OCI-LY7 (cell line): ENCODE results near the gene COL4A2.

Experiments used
- EZH2phosphoT487 ChIP-seq: fragments of 200-600 bp; sonication (generic); IDR thresholded peaks from 2 replicates; pipeline ENCODE4 v1.6.1; 2018; ENCODE audit warnings: low read depth, borderline replicate concordance, mild to moderate bottlenecking, mixed run types, antibody characterized with exemption, low read length, moderate library complexity, mixed read lengths
- TF ChIP-seq, protein P1 (sequence below): fragments of 200-600 bp; sonication (generic); conservative IDR thresholded peaks from 2 replicates; pipeline ENCODE4 v1.5.1; 2014; ENCODE audit warnings: mild to moderate bottlenecking, antibody characterized with exemption, low read length, moderate library complexity, mixed read lengths

DNA sequence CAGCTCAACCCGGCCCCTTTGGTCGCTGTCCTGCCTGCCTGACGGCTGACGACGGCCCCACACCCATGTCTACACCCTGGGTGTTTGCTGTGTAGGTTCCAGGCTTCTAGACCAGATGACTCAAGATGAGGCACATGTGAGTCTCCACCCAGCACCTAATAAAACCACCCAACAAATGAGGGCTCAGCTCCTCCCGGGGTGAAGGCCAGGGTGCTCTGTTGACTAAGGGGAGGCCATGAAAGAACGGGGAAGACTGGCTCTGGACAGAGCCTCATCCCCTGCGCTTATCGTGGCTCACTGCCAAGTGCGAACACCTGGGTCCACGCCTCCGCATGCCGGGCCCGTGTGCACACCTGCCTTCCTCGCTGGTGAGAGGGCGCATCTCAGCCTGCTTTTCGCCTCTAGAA is 39.6 kb downstream of the COL4A2 start:
- TF ChIP-seq, protein P1, sequence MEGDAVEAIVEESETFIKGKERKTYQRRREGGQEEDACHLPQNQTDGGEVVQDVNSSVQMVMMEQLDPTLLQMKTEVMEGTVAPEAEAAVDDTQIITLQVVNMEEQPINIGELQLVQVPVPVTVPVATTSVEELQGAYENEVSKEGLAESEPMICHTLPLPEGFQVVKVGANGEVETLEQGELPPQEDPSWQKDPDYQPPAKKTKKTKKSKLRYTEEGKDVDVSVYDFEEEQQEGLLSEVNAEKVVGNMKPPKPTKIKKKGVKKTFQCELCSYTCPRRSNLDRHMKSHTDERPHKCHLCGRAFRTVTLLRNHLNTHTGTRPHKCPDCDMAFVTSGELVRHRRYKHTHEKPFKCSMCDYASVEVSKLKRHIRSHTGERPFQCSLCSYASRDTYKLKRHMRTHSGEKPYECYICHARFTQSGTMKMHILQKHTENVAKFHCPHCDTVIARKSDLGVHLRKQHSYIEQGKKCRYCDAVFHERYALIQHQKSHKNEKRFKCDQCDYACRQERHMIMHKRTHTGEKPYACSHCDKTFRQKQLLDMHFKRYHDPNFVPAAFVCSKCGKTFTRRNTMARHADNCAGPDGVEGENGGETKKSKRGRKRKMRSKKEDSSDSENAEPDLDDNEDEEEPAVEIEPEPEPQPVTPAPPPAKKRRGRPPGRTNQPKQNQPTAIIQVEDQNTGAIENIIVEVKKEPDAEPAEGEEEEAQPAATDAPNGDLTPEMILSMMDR = no peak
- TF ChIP-seq EZH2phosphoT487 = no peak
